Measurements from ENCODE around the gene RHOBTB3.
A peak's percentile ranks its signal among the peaks of the same experiment; 100 is the strongest.

RHOBTB3 gene

DNA sequence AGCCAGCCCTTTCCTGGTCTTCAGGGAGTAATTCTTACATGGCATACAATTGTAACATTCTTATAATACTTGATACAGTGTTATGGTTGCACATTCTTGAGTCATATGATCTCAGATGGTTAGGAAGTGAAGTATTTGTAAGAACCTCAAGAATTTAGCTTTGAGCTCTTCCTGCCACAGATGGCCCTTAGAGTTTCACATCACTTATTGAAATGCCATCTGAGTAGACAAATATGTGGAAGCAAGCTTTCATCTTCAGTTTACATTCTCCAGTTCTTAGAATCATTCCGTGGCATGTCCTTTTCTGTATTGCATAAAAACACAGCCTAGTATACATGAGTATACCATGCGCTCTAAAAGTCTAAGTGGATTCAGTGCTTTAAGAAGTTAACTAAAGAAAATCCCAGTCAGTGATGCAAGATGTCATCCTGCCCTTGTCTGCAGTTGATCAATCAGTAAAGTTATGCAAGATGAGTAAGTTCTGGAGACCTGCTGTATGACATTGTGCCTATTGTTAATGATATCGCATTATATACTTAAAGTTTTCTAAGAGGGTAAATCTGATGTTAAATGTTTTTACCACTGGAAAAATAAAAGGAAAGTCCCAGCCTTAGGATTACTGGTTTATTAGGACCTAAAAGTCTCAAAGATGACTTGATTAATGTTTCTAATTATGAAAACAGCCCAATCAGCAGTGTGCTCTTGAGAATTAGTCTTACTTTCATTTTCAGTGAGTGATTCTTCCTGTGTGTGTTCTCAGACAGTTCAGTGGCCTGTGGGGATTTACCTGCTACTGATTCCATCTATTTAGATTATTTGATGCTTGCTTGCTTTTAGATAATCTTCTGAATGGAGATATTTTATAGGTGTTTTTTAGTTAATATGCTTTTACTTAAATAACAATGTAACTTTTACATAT, 29.4 kb downstream of the RHOBTB3 start:
- DNase-seq (ENCODE audit: low spot score in 2 of 2) = no peak
- Mint-ChIP-seq H3K4me1 (peaks cover 31% of the 10 kb centered on the region), H3K36me3 (no peaks in the 10 kb centered on the region), H3K27me3 (no peaks in the 10 kb centered on the region), H3K9me3 (no peaks in the 10 kb centered on the region), H3K27ac (peak overlapping the region; percentile 96), H3K4me3 (peak overlapping the region; percentile 83)
- ATAC-seq (ENCODE audit: low read depth) = peak; percentile 85

DNA sequence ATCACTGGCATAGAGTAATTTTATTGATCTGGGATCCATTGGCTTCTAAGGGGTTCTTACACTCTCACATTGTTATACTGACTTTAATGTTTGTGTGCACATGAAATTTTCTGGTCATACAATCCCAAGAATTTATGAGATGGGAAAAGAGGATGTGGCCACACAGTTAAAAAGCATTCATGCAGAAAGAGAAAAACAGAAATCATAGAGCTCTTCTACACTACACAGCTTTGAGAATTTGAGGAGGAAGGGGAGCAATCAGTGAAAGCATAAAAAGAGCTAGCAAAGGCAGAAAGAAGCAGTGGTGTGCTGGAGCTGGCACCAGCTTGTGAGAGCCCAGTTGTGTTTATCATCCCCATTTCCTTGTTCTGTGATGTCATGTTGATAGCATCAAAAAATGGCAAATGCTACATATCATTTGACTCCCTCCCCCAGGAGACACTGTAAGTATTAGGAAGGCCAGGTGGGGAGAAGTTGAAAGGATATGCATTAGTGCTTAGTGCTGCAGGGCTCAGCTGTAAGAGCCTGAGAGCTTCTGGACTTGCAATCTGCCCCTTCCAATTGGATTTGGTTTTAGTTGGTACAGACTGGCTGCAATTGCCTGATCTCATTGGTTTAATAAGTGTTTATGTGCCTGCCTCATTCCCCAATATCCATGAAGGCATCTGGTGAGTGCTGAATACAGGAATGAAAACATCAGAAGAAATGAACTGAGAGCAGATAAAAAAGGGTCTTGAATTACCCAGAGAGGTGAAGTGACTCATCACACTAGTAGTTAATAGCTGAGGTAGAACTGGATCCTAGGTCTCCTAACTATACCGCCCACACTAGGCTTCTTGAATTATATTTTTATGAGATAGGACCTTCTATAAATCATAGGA, 30.9 kb downstream of the RHOBTB3 start:
- Mint-ChIP-seq H3K4me3 (peak overlapping the region; percentile 19), H3K27me3 (no peaks in the 10 kb centered on the region), H3K4me1 (peaks cover 31% of the 10 kb centered on the region), H3K36me3 (no peaks in the 10 kb centered on the region), H3K27ac (peak overlapping the region; percentile 96), H3K9me3 (no peaks in the 10 kb centered on the region)
- DNase-seq (ENCODE audit: low spot score in 2 of 2) (no peak), ATAC-seq (ENCODE audit: low read depth) (no peak)

DNA sequence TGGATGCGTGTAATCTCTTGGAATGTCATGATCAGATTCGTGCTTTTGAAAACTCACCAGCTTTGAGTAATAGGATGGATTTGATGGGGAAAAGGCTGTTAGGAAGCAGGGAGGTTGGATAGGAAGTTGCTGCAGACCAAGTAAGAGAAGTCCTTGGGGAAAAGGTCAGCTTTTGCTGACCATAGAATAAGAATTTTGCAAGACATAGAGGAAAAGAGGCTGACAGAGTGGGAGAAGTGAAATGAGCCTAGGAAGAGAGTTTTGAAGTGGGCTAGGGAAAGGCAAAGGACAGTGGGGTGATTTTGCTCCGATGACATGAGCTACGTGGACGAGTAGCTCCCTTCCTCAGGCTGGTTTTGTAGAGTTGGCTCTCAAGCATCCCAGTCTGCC, 31.5 kb downstream of the RHOBTB3 start:
- H3K27ac Mint-ChIP-seq = peak overlapping the region; percentile 96
- no peak overlapping the region for H3K4me3 Mint-ChIP-seq
- H3K36me3 Mint-ChIP-seq = no peaks in the 10 kb centered on the region
- no peaks in the 10 kb centered on the region for H3K27me3 Mint-ChIP-seq
- no peak for DNase-seq (ENCODE audit: low spot score in 2 of 2)
- H3K9me3 Mint-ChIP-seq = no peaks in the 10 kb centered on the region
- H3K4me1 Mint-ChIP-seq = peaks cover 31% of the 10 kb centered on the region
- no peak for ATAC-seq (ENCODE audit: low read depth)

DNA sequence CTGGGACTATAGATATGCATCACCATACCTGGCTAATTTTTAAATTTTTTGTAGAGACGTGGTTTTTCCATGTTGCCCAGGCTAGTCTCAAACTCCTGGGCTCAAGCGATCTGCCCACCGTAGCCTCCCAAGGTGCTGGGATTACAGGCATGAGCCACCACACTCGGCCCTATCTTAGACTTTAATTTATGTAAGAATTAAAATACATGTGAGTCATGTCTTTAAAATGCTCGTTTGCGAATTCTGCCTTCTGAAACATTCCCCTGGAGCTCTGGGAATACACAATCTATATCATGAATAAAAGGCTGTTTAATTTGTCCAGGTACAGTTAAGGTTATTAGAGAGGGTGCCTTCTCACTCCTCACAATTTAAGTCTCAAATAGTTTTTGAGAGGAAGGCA, 32.8 kb downstream of the RHOBTB3 start:
- no peak overlapping the region for H3K27ac Mint-ChIP-seq
- no peak overlapping the region for H3K4me3 Mint-ChIP-seq
- H3K4me1 Mint-ChIP-seq = peaks cover 31% of the 10 kb centered on the region
- H3K27me3 Mint-ChIP-seq = no peaks in the 10 kb centered on the region
- DNase-seq (ENCODE audit: low spot score in 2 of 2) = no peak
- no peak for ATAC-seq (ENCODE audit: low read depth)
- H3K36me3 Mint-ChIP-seq = no peaks in the 10 kb centered on the region
- H3K9me3 Mint-ChIP-seq = no peaks in the 10 kb centered on the region

DNA sequence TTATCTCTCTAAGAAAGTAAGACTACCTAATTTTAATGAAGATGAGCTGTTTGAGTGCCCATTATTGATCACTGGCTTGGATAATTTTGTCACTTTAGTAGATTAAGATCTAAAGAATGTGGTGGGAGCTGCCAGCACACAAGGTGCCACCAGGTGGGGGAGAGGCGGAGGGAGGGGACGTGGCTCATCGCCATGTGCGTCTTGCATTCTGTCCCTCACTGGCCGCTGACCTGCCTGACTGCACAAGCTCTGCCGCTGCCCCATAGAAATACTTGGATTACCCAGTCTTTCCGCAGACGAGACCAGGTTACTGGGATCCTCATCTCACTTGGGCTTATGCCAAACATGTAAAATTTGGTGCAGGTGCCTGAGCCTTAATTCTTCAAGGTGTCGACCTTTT, 37.6 kb downstream of the RHOBTB3 start:
- H3K4me3 Mint-ChIP-seq = no peak overlapping the region
- H3K27me3 Mint-ChIP-seq = no peaks in the 10 kb centered on the region
- no peak for DNase-seq (ENCODE audit: low spot score in 2 of 2)
- H3K9me3 Mint-ChIP-seq = no peaks in the 10 kb centered on the region
- no peaks in the 10 kb centered on the region for H3K4me1 Mint-ChIP-seq
- ATAC-seq (ENCODE audit: low read depth) = no peak
- no peaks in the 10 kb centered on the region for H3K36me3 Mint-ChIP-seq
- H3K27ac Mint-ChIP-seq = no peak overlapping the region

DNA sequence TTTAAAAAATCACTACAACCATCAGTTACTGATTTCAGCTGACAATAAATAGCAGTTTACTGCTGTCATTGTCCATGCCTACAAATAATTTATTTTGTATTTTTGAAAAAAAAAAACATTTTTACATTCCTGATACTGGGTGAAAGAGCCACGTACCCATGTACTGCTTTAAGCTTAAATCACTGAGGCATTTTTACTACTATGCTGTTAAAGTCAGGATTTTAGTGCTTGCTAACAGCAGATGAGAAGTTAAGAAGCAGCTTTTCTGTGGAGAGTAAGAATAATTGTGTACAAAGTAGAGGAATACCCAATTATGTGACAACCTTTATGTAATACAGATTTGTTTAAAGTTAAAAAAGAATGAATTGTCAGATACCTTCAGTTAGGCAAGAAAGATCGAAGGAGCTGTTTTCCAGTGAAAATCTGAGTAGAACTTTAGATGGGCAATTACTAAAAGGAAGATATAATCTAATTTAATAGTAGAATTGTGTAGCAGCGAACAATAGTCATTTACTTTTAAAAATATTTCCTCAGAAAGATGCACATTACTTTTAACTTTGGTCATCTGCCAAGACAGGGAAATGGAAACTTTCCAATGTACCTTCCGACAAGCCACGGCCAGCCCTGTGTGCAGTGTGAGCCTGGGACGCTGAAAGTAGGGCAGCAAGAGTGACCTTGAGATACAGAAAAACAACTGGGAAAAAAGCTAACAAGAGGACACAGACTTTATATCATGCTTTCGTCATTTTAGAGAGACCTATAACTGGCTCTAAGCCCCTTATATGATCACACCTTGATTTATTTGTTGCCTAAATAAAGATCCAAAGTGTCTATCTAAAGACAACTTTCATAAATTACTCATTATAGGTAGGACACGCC, 39.9 kb downstream of the RHOBTB3 start:
- H3K9me3 Mint-ChIP-seq = no peaks in the 10 kb centered on the region
- no peak overlapping the region for H3K27ac Mint-ChIP-seq
- DNase-seq (ENCODE audit: low spot score in 2 of 2) = no peak
- H3K27me3 Mint-ChIP-seq = no peaks in the 10 kb centered on the region
- H3K4me3 Mint-ChIP-seq = no peak overlapping the region
- no peak for ATAC-seq (ENCODE audit: low read depth)
- H3K4me1 Mint-ChIP-seq = no peaks in the 10 kb centered on the region
- no peaks in the 10 kb centered on the region for H3K36me3 Mint-ChIP-seq

DNA sequence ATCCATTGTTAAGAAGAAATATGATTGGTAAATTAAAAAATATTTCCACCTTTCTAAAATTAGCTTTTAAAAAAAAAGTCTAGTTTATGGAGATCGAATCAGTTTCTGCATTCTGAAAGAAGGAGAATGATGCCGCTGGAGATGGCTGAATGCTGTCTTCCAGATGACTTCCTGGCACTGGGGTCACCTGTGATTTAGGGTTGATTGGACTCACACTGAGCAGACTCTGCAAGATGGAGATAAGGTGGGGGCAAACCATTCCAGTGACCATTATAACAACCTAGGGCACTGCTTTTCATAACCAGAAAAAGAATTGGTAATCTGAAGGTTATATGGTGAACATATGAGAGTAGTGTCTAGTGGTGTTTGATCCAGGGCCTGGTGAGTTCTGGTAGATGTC, 40.8 kb downstream of the RHOBTB3 start:
- Mint-ChIP-seq H3K9me3 (no peaks in the 10 kb centered on the region), H3K36me3 (no peaks in the 10 kb centered on the region), H3K27ac (no peak overlapping the region), H3K4me3 (no peak overlapping the region), H3K4me1 (no peaks in the 10 kb centered on the region), H3K27me3 (no peaks in the 10 kb centered on the region)
- no peak for DNase-seq (ENCODE audit: low spot score in 2 of 2)
- ATAC-seq (ENCODE audit: low read depth) = no peak

DNA sequence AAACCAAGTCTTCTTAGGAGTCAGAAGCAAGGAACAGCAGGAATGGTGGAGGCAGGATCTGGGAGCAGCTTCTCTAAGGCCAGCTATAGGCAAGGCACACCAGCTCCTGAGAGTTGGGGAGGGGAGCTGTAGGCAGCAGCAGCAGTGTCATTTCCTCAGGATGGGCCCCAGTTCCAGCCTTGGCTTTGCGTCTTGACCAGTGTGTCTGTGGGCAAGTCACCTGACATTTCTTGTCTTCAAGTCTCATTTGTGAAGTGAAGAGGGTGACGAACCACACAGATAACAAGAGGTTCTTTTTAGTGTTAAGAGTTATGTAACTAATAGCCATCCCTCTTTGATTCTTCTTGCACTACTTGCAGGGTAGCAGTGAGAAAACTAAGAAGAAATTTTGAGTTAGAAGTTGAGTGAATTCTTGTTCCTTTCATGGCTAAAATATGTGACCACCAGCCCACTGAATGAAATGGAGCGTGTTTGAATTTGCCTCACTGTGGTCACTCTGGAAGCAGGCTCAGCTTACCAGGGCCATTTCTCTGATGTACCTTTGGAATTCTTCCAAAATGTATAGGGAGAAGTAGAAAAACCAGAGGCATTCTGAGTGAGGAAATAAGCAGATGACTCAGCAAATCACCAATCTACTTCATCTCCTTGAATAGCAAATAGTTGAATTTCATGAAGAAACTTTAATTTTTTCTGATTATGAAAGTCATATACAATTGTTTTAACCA, 42.4 kb downstream of the RHOBTB3 start:
- Mint-ChIP-seq H3K27me3 (no peaks in the 10 kb centered on the region), H3K36me3 (no peaks in the 10 kb centered on the region), H3K27ac (no peak overlapping the region), H3K4me1 (no peaks in the 10 kb centered on the region), H3K4me3 (no peak overlapping the region), H3K9me3 (no peaks in the 10 kb centered on the region)
- no peak for ATAC-seq (ENCODE audit: low read depth)
- no peak for DNase-seq (ENCODE audit: low spot score in 2 of 2)

DNA sequence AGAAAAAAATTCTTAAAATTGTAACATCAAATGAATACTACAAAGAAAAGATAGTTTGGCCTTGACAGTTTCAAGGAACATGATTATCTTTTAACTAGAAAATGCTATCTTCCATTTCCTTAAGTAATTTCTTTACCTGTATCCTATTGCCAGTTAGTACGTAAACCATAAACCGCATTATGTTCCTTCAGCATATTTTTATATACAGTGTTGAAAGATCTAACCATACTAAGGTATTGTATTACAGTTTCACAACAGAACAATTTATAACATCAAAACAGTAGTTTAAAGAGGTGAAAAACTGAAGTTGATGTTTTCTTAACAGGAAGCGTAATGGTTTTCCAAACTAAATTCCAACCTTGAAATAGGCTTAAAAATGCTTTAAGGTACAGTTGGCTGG, 46.3 kb downstream of the RHOBTB3 start:
- ATAC-seq (ENCODE audit: low read depth) = no peak

DNA sequence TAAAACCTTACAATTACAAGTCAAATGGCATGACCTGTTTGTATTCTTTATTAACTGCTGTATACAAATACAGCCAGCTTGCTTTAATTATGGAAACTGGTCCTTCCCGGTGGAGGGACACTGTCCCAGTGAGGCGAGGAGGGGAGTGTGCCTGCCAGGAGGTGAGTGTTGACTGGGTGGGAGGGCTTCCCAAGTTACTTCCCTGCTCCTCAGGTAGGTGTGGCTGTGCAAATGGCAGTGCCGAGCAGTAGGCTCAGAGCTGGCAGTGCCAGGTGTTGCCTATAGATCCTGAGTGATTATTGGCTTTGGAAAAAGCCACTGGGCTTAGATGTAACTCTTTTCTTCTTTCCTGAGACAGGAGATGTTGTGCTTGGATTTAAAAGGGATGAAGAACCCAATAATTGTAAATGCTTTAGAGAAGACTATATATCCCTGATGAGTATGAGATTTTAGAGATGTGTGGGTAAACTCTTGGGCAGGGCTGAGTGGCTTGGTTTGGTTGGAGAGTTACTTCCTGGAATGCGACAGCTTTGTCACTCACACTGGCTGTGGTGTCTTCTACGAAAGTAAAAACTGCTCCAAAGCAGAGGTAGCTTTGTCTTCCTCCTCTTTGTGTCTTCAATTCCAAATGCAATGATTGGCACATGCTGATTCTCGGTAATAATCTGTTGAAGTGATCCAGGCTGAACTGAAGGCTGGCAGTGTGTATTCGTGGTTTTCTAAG, 47.7 kb downstream of the RHOBTB3 start:
- Mint-ChIP-seq H3K9me3 (no peaks in the 10 kb centered on the region), H3K27me3 (no peaks in the 10 kb centered on the region), H3K4me3 (no peak overlapping the region), H3K4me1 (peaks cover 5% of the 10 kb centered on the region), H3K27ac (no peak overlapping the region), H3K36me3 (no peaks in the 10 kb centered on the region)
- DNase-seq (ENCODE audit: low spot score in 2 of 2) = no peak
- ATAC-seq (ENCODE audit: low read depth) = no peak

More for the DNA sequence above, 46.3 kb downstream of the RHOBTB3 start:
- Mint-ChIP-seq H3K4me3 (no peak overlapping the region), H3K36me3 (no peaks in the 10 kb centered on the region), H3K27ac (no peak overlapping the region), H3K27me3 (no peaks in the 10 kb centered on the region), H3K9me3 (no peaks in the 10 kb centered on the region), H3K4me1 (peaks cover 5% of the 10 kb centered on the region)
- no peak for DNase-seq (ENCODE audit: low spot score in 2 of 2)

DNA sequence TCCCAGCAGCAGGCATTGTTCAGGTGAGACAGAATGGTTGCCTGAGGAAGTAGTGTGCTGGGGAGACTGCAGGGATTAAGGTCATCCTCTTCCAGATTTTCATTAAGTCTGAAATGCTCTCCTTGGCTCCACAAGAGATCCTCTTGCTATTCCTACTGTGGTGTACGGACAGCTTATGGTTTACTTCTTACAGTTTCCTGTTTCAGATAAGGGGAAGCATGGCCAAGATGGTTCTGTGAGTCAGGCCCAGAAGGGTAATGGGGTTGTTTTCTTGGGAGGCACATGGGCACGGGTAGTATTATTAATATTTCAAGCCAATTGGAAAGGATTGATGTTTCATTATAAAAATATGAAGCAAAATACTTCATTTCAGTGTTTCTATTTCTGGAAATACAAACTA, 48.5 kb downstream of the RHOBTB3 start:
- H3K4me3 Mint-ChIP-seq = no peak overlapping the region
- H3K27ac Mint-ChIP-seq = no peak overlapping the region
- H3K27me3 Mint-ChIP-seq = no peaks in the 10 kb centered on the region
- ATAC-seq (ENCODE audit: low read depth) (no peak), DNase-seq (ENCODE audit: low spot score in 2 of 2) (no peak)
- H3K4me1 Mint-ChIP-seq = peaks cover 5% of the 10 kb centered on the region
- H3K9me3 Mint-ChIP-seq = no peaks in the 10 kb centered on the region
- H3K36me3 Mint-ChIP-seq = no peaks in the 10 kb centered on the region

DNA sequence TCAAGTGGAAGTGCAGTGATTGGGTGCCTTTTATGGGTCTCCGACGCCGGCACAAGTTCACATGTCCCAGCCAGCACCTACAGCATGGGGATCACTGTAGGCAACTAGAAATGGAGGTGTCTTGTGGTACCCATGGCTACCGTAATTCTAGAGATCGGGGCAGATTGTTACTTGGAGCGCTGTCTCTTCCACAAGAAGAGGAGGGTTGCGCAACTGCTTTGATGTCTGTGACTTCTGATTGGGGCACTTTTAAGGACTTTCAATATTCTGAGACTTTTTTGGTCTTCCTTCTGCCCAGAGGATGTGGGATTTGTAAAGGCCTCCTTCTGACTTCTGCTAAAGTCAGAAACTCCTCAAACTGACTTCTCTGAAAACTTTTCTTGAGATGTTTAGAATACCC, 49.5 kb downstream of the RHOBTB3 start:
- H3K4me1 Mint-ChIP-seq = peaks cover 5% of the 10 kb centered on the region
- H3K4me3 Mint-ChIP-seq = no peak overlapping the region
- no peaks in the 10 kb centered on the region for H3K27me3 Mint-ChIP-seq
- no peak overlapping the region for H3K27ac Mint-ChIP-seq
- ATAC-seq (ENCODE audit: low read depth) = no peak
- H3K36me3 Mint-ChIP-seq = no peaks in the 10 kb centered on the region
- no peaks in the 10 kb centered on the region for H3K9me3 Mint-ChIP-seq
- DNase-seq (ENCODE audit: low spot score in 2 of 2) = no peak

Data from memory B cell (primary cell).